HEK293 (cell line): ENCODE results near the gene CD79A.

ENCODE experiments used
- AEBP2 ChIP-seq: fragments of 450-650 bp; formaldehyde crosslinking; IDR thresholded peaks from 2 replicates; pipeline ENCODE4 v1.5.1; 2016; ENCODE audit warnings: missing biosample characterization, missing genetic modification characterization, borderline replicate concordance
- CTCF ChIP-seq: fragments of 450-650 bp; formaldehyde crosslinking; IDR thresholded peaks from 2 replicates; pipeline ENCODE4 v1.5.1; 2016; ENCODE audit warnings: missing biosample characterization, missing genetic modification characterization
- KLF16 ChIP-seq: fragments of 450-650 bp; formaldehyde crosslinking; IDR thresholded peaks from 2 replicates; pipeline ENCODE4 v1.5.1; 2017; ENCODE audit warnings: missing biosample characterization, missing genetic modification characterization
- MEIS1 ChIP-seq: sonication (generic); formaldehyde crosslinking; IDR thresholded peaks from 2 replicates; pipeline ENCODE4 v1.8.1; 2022; ENCODE audit warnings: missing genetic modification reagents, mild to moderate bottlenecking, borderline replicate concordance
- PBX3 ChIP-seq: sonication (generic); formaldehyde crosslinking; IDR thresholded peaks from 2 replicates; pipeline ENCODE4 v1.8.1; 2022; ENCODE audit warnings: mild to moderate bottlenecking, moderate library complexity, missing genetic modification reagents
- PRDM2 ChIP-seq: fragments of 450-650 bp; formaldehyde crosslinking; IDR thresholded peaks from 2 replicates; pipeline ENCODE4 v1.5.1; 2016; ENCODE audit warnings: missing biosample characterization, missing genetic modification characterization, borderline replicate concordance
- SCRT1 ChIP-seq: fragments of 450-650 bp; formaldehyde crosslinking; IDR thresholded peaks from 2 replicates; pipeline ENCODE4 v1.5.1; 2016; ENCODE audit warnings: missing biosample characterization, missing genetic modification characterization, borderline replicate concordance
- SCRT2 ChIP-seq: fragments of 450-650 bp; formaldehyde crosslinking; IDR thresholded peaks from 2 replicates; pipeline ENCODE4 v1.5.1; 2016; ENCODE audit warnings: missing biosample characterization, missing genetic modification characterization
- ZBTB20 ChIP-seq: fragments of 450-650 bp; formaldehyde crosslinking; IDR thresholded peaks from 2 replicates; pipeline ENCODE4 v1.5.1; 2016; ENCODE audit warnings: missing biosample characterization, missing genetic modification characterization
- ZBTB44 ChIP-seq: fragments of 450-650 bp; IDR thresholded peaks from 2 replicates; pipeline ENCODE4 v1.5.1; 2018; ENCODE audit warnings: missing biosample characterization, mild to moderate bottlenecking, missing genetic modification characterization
- ZNF112 ChIP-seq: fragments of 450-650 bp; formaldehyde crosslinking; IDR thresholded peaks from 2 replicates; pipeline ENCODE4 v1.5.0; 2017; ENCODE audit warnings: missing biosample characterization, missing genetic modification characterization
- ZNF121 ChIP-seq: fragments of 450-650 bp; formaldehyde crosslinking; IDR thresholded peaks from 2 replicates; pipeline ENCODE4 v1.5.1; 2016; ENCODE audit warnings: missing biosample characterization, missing genetic modification characterization
- ZNF138 ChIP-seq: fragments of 450-650 bp; formaldehyde crosslinking; IDR thresholded peaks from 2 replicates; pipeline ENCODE4 v1.5.1; 2016; ENCODE audit warnings: missing biosample characterization, missing genetic modification characterization, borderline replicate concordance
- ZNF211 ChIP-seq: fragments of 450-650 bp; formaldehyde crosslinking; IDR thresholded peaks from 2 replicates; pipeline ENCODE4 v1.5.1; 2016; ENCODE audit warnings: low read depth, missing biosample characterization, missing genetic modification characterization
- ZNF223 ChIP-seq: fragments of 450-650 bp; formaldehyde crosslinking; IDR thresholded peaks from 2 replicates; pipeline ENCODE4 v1.5.1; 2016; ENCODE audit warnings: missing biosample characterization, missing genetic modification characterization
- ZNF266 ChIP-seq: fragments of 450-650 bp; formaldehyde crosslinking; IDR thresholded peaks from 2 replicates; pipeline ENCODE4 v1.5.1; 2016; ENCODE audit warnings: missing biosample characterization, missing genetic modification characterization, low read depth
- ZNF394 ChIP-seq: fragments of 450-650 bp; formaldehyde crosslinking; IDR thresholded peaks from 2 replicates; pipeline ENCODE4 v1.5.1; 2016; ENCODE audit warnings: missing biosample characterization, missing genetic modification characterization, mild to moderate bottlenecking, moderate library complexity, borderline replicate concordance
- ZNF433 ChIP-seq: fragments of 450-650 bp; formaldehyde crosslinking; IDR thresholded peaks from 2 replicates; pipeline ENCODE4 v1.5.1; 2016; ENCODE audit warnings: missing biosample characterization, missing genetic modification characterization, low read depth
- ZNF530 ChIP-seq: fragments of 450-650 bp; formaldehyde crosslinking; IDR thresholded peaks from 2 replicates; pipeline ENCODE4 v1.5.1; 2016; ENCODE audit warnings: low read depth, missing biosample characterization, missing genetic modification characterization
- ZNF544 ChIP-seq: fragments of 450-650 bp; formaldehyde crosslinking; IDR thresholded peaks from 2 replicates; pipeline ENCODE4 v1.5.0; 2017; ENCODE audit warnings: missing biosample characterization, missing genetic modification characterization
- ZNF610 ChIP-seq: fragments of 450-650 bp; formaldehyde crosslinking; IDR thresholded peaks from 2 replicates; pipeline ENCODE4 v1.5.1; 2016; ENCODE audit warnings: missing biosample characterization, missing genetic modification characterization, borderline replicate concordance
- ZNF623 ChIP-seq: fragments of 450-650 bp; formaldehyde crosslinking; IDR thresholded peaks from 2 replicates; pipeline ENCODE4 v1.5.1; 2016; ENCODE audit warnings: missing biosample characterization, missing genetic modification characterization
- ZNF660 ChIP-seq: fragments of 450-650 bp; IDR thresholded peaks from 2 replicates; pipeline ENCODE4 v1.5.1; 2018; ENCODE audit warnings: missing biosample characterization, mild to moderate bottlenecking, missing genetic modification characterization
- ZNF664 ChIP-seq: fragments of 450-650 bp; formaldehyde crosslinking; IDR thresholded peaks from 2 replicates; pipeline ENCODE4 v1.5.1; 2016; ENCODE audit warnings: missing biosample characterization, missing genetic modification characterization
- ZSCAN16 ChIP-seq: fragments of 450-650 bp; formaldehyde crosslinking; IDR thresholded peaks from 2 replicates; pipeline ENCODE4 v1.5.1; 2016; ENCODE audit warnings: missing biosample characterization, missing genetic modification characterization
- ZSCAN4 ChIP-seq: fragments of 450-650 bp; formaldehyde crosslinking; IDR thresholded peaks from 2 replicates; pipeline ENCODE4 v1.5.1; 2017; ENCODE audit warnings: missing biosample characterization, missing genetic modification characterization

CD79A gene

GRCh38 chr19:41872775-41873647 is 4.1 kb upstream of the CD79A start (continued):
- TF ChIP-seq ZBTB20 (tag by site-specific recombination) (no peak), ZNF530 (tag by site-specific recombination) (no peak), PBX3 (CRISPR knock-in tag) (no peak), KLF16 (tag by site-specific recombination) (no peak), CTCF (tag by site-specific recombination) (peak; percentile 90), ZNF660 (tag by site-specific recombination) (peak; percentile 80), ZNF121 (tag by site-specific recombination) (peak; percentile 98), ZNF623 (tag by site-specific recombination) (no peak), ZNF211 (no peak), ZNF112 (no peak), ZNF433 (tag by site-specific recombination) (no peak), ZBTB44 (tag by site-specific recombination) (peak; percentile 89), ZNF394 (tag by site-specific recombination) (no peak; the same call in 1 of the 2 replicates), ZNF223 (tag by site-specific recombination) (no peak), SCRT2 (tag by site-specific recombination) (no peak), ZNF544 (tag by site-specific recombination) (no peak), MEIS1 (CRISPR knock-in tag) (no peak), PRDM2 (tag by site-specific recombination) (no peak), ZSCAN4 (tag by site-specific recombination) (no peak), ZNF610 (tag by site-specific recombination) (no peak), AEBP2 (tag by site-specific recombination) (no peak), ZNF266 (tag by site-specific recombination) (no peak), SCRT1 (tag by site-specific recombination) (no peak), ZNF664 (tag by site-specific recombination) (no peak), ZNF138 (tag by site-specific recombination) (no peak), ZSCAN16 (tag by site-specific recombination) (no peak)
